ENCODE data around the gene PALD1. TPM values are rescaled to one million over a fixed set of nuclear protein-coding genes. Genes with fewer than 3 reads are reported as not detected.

Gene PALD1
- total and polyA plus RNA-seq, 2 donors (not counting 1 experiment from before 2014, with no cell fraction given), result 0.09 to 0.33 TPM

GRCh38 chr10:70477661-70478162, 855 bp upstream of the PALD1 start:
- no peak overlapping the region for H2AFZ ChIP-seq (ENCODE audit: low read length)
- H3K27me3 ChIP-seq (ENCODE audit: control insufficient read depth, insufficient read depth, low read length), result peaks cover 37% of the 10 kb centered on the region

GRCh38 chr10:70479165-70479581, 606 bp downstream of the PALD1 start:
- H3K9ac ChIP-seq (ENCODE audit: insufficient read depth, low read length), result no peak overlapping the region
- no peak overlapping the region for H2AFZ ChIP-seq (ENCODE audit: low read length)
- H3K79me2 ChIP-seq (ENCODE audit: control insufficient read depth, insufficient read depth, low read length), result no peaks in the 10 kb centered on the region
- no peak for DNase-seq (ENCODE audit: low read depth in 2 of 2)
- peak overlapping the region in 3 of 4 experiments; percentile 13 to 51 (median 29) for H3K4me3 ChIP-seq (replicated peaks in 1 of 4; ENCODE audit: control extremely low read depth in 1 of 4, insufficient read depth in 1 of 4, low read depth in 3 of 4, low read length in 4 of 4)
- H3K4me1 ChIP-seq (ENCODE audit: control insufficient read depth, extremely low read depth, insufficient read depth, low read length), result no peaks in the 10 kb centered on the region
- H3K9me3 ChIP-seq (ENCODE audit: control insufficient read depth, insufficient read depth, low read depth, low read length), result no peaks in the 10 kb centered on the region
- no peaks in the 10 kb centered on the region for H4K20me1 ChIP-seq (ENCODE audit: control insufficient read depth, extremely low read depth, insufficient read depth, low read length)
- H3K27ac ChIP-seq (ENCODE audit: insufficient read depth, low read length), result no peak overlapping the region
- H3K27me3 ChIP-seq (ENCODE audit: control insufficient read depth, insufficient read depth, low read length), result peaks cover 37% of the 10 kb centered on the region
- H3K4me2 ChIP-seq (ENCODE audit: extremely low read depth, insufficient read depth, low read length), result peak overlapping the region; percentile 68
- TF ChIP-seq CTCF (conservative IDR thresholded peaks at IDR 0.05 in 1 of 2, IDR thresholded peaks at IDR 0.05 in 1 of 2; ENCODE audit: low read depth in 1 of 2, low read length in 2 of 2) (peak in 1 of 2 donors; percentile 10), EZH2 (IDR thresholded peaks at IDR 0.05; ENCODE audit: low read length, missing control alignments) (no peak)
- H3K36me3 ChIP-seq (ENCODE audit: control insufficient read depth, insufficient read depth, low read length), result no peaks in the 10 kb centered on the region

More at GRCh38 chr10:70477661-70478162, 855 bp upstream of the PALD1 start:
- TF ChIP-seq EZH2 (IDR thresholded peaks at IDR 0.05; ENCODE audit: low read length, missing control alignments), result no peak
- no peak for TF ChIP-seq CTCF (conservative IDR thresholded peaks at IDR 0.05 in 1 of 2, IDR thresholded peaks at IDR 0.05 in 1 of 2; ENCODE audit: low read depth in 1 of 2, low read length in 2 of 2)
- Histone ChIP-seq H3K79me2 (ENCODE audit: control insufficient read depth, insufficient read depth, low read length) (no peaks in the 10 kb centered on the region), H3K36me3 (ENCODE audit: control insufficient read depth, insufficient read depth, low read length) (no peaks in the 10 kb centered on the region), H3K27ac (ENCODE audit: insufficient read depth, low read length) (no peak overlapping the region), H3K9me3 (ENCODE audit: control insufficient read depth, insufficient read depth, low read depth, low read length) (no peaks in the 10 kb centered on the region), H3K9ac (ENCODE audit: insufficient read depth, low read length) (no peak overlapping the region), H3K4me2 (ENCODE audit: extremely low read depth, insufficient read depth, low read length) (peak overlapping the region; percentile 68), H4K20me1 (ENCODE audit: control insufficient read depth, extremely low read depth, insufficient read depth, low read length) (no peaks in the 10 kb centered on the region), H3K4me1 (ENCODE audit: control insufficient read depth, extremely low read depth, insufficient read depth, low read length) (no peaks in the 10 kb centered on the region), H3K4me3 (replicated peaks in 1 of 4; ENCODE audit: control extremely low read depth in 1 of 4, insufficient read depth in 1 of 4, low read depth in 3 of 4, low read length in 4 of 4) (peak overlapping the region in 1 of 4 experiments; percentile 52)
- peak in 1 of 2 donors; percentile 38 for DNase-seq (ENCODE audit: low read depth in 2 of 2)

GRCh38 chr10:70479626-70480238, 1.2 kb downstream of the PALD1 start:
- Histone ChIP-seq H3K4me1 (ENCODE audit: control insufficient read depth, extremely low read depth, insufficient read depth, low read length) (no peaks in the 10 kb centered on the region), H3K27me3 (ENCODE audit: control insufficient read depth, insufficient read depth, low read length) (peaks cover 37% of the 10 kb centered on the region), H3K9ac (ENCODE audit: insufficient read depth, low read length) (no peak overlapping the region), H2AFZ (ENCODE audit: low read length) (no peak overlapping the region), H3K79me2 (ENCODE audit: control insufficient read depth, insufficient read depth, low read length) (no peaks in the 10 kb centered on the region), H3K4me2 (ENCODE audit: extremely low read depth, insufficient read depth, low read length) (no peak overlapping the region), H4K20me1 (ENCODE audit: control insufficient read depth, extremely low read depth, insufficient read depth, low read length) (no peaks in the 10 kb centered on the region), H3K27ac (ENCODE audit: insufficient read depth, low read length) (no peak overlapping the region), H3K36me3 (ENCODE audit: control insufficient read depth, insufficient read depth, low read length) (no peaks in the 10 kb centered on the region), H3K9me3 (ENCODE audit: control insufficient read depth, insufficient read depth, low read depth, low read length) (no peaks in the 10 kb centered on the region), H3K4me3 (replicated peaks in 1 of 4; ENCODE audit: control extremely low read depth in 1 of 4, insufficient read depth in 1 of 4, low read depth in 3 of 4, low read length in 4 of 4) (no peak overlapping the region)
- TF ChIP-seq CTCF (conservative IDR thresholded peaks at IDR 0.05 in 1 of 2, IDR thresholded peaks at IDR 0.05 in 1 of 2; ENCODE audit: low read depth in 1 of 2, low read length in 2 of 2) (no peak), EZH2 (IDR thresholded peaks at IDR 0.05; ENCODE audit: low read length, missing control alignments) (no peak)
- no peak for DNase-seq (ENCODE audit: low read depth in 2 of 2)

All from fibroblast of lung (primary cell).